ENCODE results near the gene PML.

GRCh38 chr15:74050556-74051234, 56.2 kb downstream of the PML start:
- TF ChIP-seq CTCF (IDR thresholded peaks at IDR 0.05) (no peak), POLR2A (IDR thresholded peaks at IDR 0.05) (no peak)

Data from tibial nerve (tissue), 3 donors.